ENCODE measurements around the gene CFAP97D1.

The CFAP97D1 gene

GRCh38 chr17:43767713-43768059 is 12.5 kb upstream of the CFAP97D1 start:
- peaks cover 16 to 30% of the 10 kb centered on the region in 2 experiments for H3K4me1 ChIP-seq (ENCODE audit: control insufficient read depth in 1 of 2, insufficient read depth in 1 of 2, low read depth in 1 of 2, low read length in 1 of 2)
- TF ChIP-seq CTCF (IDR thresholded peaks at IDR 0.05): no peak
- H3K27me3 ChIP-seq: no peaks in the 10 kb centered on the region
- H3K36me3 ChIP-seq: no peaks in the 10 kb centered on the region
- H3K4me3 ChIP-seq (ENCODE audit: low read depth in 1 of 2, low read length in 1 of 2): no peak overlapping the region
- H3K9me3 ChIP-seq: no peaks in the 10 kb centered on the region
- no peak overlapping the region for H3K27ac ChIP-seq

GRCh38 chr17:43768382-43768781 is 11.9 kb upstream of the CFAP97D1 start:
- Histone ChIP-seq H3K4me1 (ENCODE audit: control insufficient read depth in 1 of 2, insufficient read depth in 1 of 2, low read depth in 1 of 2, low read length in 1 of 2) (peaks cover 23 to 37% of the 10 kb centered on the region in 2 experiments), H3K9me3 (no peaks in the 10 kb centered on the region), H3K4me3 (ENCODE audit: low read depth in 1 of 2, low read length in 1 of 2) (no peak overlapping the region), H3K27ac (no peak overlapping the region), H3K36me3 (no peaks in the 10 kb centered on the region), H3K27me3 (no peaks in the 10 kb centered on the region)
- no peak for TF ChIP-seq CTCF (IDR thresholded peaks at IDR 0.05)

- Histone ChIP-seq H3K4me1 (ENCODE audit: control insufficient read depth in 1 of 2, insufficient read depth in 1 of 2, low read depth in 1 of 2, low read length in 1 of 2) (peaks cover 28 to 43% of the 10 kb centered on the region in 2 experiments), H3K27ac (no peak overlapping the region), H3K36me3 (no peaks in the 10 kb centered on the region), H3K9me3 (no peaks in the 10 kb centered on the region), H3K4me3 (ENCODE audit: low read depth in 1 of 2, low read length in 1 of 2) (no peak overlapping the region), H3K27me3 (no peaks in the 10 kb centered on the region)
- no peak for TF ChIP-seq CTCF (IDR thresholded peaks at IDR 0.05)
Measured at GRCh38 chr17:43768943-43769342, 11.3 kb upstream of the CFAP97D1 start.

GRCh38 chr17:43769426-43769825 is 10.8 kb upstream of the CFAP97D1 start:
- peaks cover 33 to 44% of the 10 kb centered on the region in 2 experiments for H3K4me1 ChIP-seq (ENCODE audit: control insufficient read depth in 1 of 2, insufficient read depth in 1 of 2, low read depth in 1 of 2, low read length in 1 of 2)
- no peak overlapping the region for H3K27ac ChIP-seq
- H3K36me3 ChIP-seq: no peaks in the 10 kb centered on the region
- H3K27me3 ChIP-seq: no peaks in the 10 kb centered on the region
- TF ChIP-seq CTCF (IDR thresholded peaks at IDR 0.05): no peak
- H3K9me3 ChIP-seq: no peaks in the 10 kb centered on the region
- no peak overlapping the region for H3K4me3 ChIP-seq (ENCODE audit: low read depth in 1 of 2, low read length in 1 of 2)

DNA sequence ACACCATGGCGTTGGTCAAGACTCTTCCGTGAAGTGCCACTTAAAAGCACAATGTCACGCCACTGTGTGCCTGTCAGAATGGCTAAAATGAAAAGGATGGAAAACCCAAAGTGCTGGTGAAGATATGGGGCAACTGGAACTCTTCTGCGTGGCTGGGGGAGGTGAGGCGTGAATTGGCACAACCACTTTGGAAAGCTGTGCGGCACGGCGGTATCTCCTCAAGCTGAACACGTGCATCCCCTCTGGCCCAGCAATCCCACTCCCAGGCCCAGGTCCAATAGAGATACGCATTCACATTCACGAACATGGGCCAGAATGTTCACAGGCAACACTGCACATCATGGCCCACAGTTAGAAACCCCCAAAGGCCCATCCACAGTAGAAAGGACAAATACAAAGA is 10.4 kb upstream of the CFAP97D1 start:
- Histone ChIP-seq H3K27ac (no peak overlapping the region), H3K4me3 (ENCODE audit: low read depth in 1 of 2, low read length in 1 of 2) (no peak overlapping the region), H3K27me3 (no peaks in the 10 kb centered on the region), H3K4me1 (ENCODE audit: control insufficient read depth in 1 of 2, insufficient read depth in 1 of 2, low read depth in 1 of 2, low read length in 1 of 2) (peaks cover 34 to 46% of the 10 kb centered on the region in 2 experiments), H3K9me3 (no peaks in the 10 kb centered on the region), H3K36me3 (no peaks in the 10 kb centered on the region)
- no peak for TF ChIP-seq CTCF (IDR thresholded peaks at IDR 0.05)

- H3K4me3 ChIP-seq (ENCODE audit: low read depth in 1 of 2, low read length in 1 of 2): no peak overlapping the region
- no peak overlapping the region for H3K27ac ChIP-seq
- no peaks in the 10 kb centered on the region for H3K27me3 ChIP-seq
- H3K36me3 ChIP-seq: no peaks in the 10 kb centered on the region
- no peak for TF ChIP-seq CTCF (IDR thresholded peaks at IDR 0.05)
- no peaks in the 10 kb centered on the region for H3K9me3 ChIP-seq
- peaks cover 29 to 48% of the 10 kb centered on the region in 2 experiments for H3K4me1 ChIP-seq (ENCODE audit: control insufficient read depth in 1 of 2, insufficient read depth in 1 of 2, low read depth in 1 of 2, low read length in 1 of 2)
Measured at GRCh38 chr17:43770957-43771356, 9.3 kb upstream of the CFAP97D1 start.

Data from neutrophil (primary cell).